Measurements from ENCODE around the gene PHOSPHO1. TPM values are rescaled to one million over a fixed set of nuclear protein-coding genes. Genes with fewer than 3 reads are reported as not detected.

Gene PHOSPHO1
- total RNA-seq, 1 experiment from 2014 or later: 0.54 TPM

- Histone ChIP-seq H3K27me3 (ENCODE audit: control insufficient read depth, insufficient read depth, low read length) (no peaks in the 10 kb centered on the region), H3K27ac (ENCODE audit: low read length) (peak overlapping the region; percentile 97), H3K9me3 (ENCODE audit: control insufficient read depth, insufficient read depth, low read depth, low read length) (no peaks in the 10 kb centered on the region), H3K4me1 (ENCODE audit: control insufficient read depth, insufficient read depth, low read length) (peaks cover 14% of the 10 kb centered on the region), H3K36me3 (ENCODE audit: control insufficient read depth, insufficient read depth, low read length) (no peaks in the 10 kb centered on the region), H3K4me3 (ENCODE audit: low read depth in 2 of 2, low read length in 2 of 2) (peak overlapping the region; percentile 69 to 82)
- DNase-seq (ENCODE audit: low read depth, low spot score): peak; percentile 41
- ChIA-PET CTCF (interaction anchor here (0.5 to 1.4 kb wide), 4 partner anchors 34 to 305 kb away, joined by 3 to 10 read pairs (median 6); no protein-coding TSS in a partner anchor), POLR2A (interaction anchor here (0.7 kb wide), 1 partner anchor 112 kb away, joined by 17 read pairs; no protein-coding TSS in a partner anchor)
- ATAC-seq: no peak
- in situ Hi-C loops (cut with HindIII; ENCODE audit: low pct_unique_long_range_greater_than_20kb, low sequenced_read_pairs) (no loop called here), intact Hi-C loops (cut with micrococcal nuclease; ENCODE audit: unreplicated experiment) (no loop called here)
- BruUV-seq (replicated peaks): TSS peak; percentile 81
- no peak for TF ChIP-seq REST (IDR thresholded peaks at IDR 0.05; ENCODE audit: insufficient read depth in 1 of 2, low read depth in 2 of 2, low read length in 1 of 2)
- no peak for TF ChIP-seq POLR2AphosphoS5 (IDR thresholded peaks at IDR 0.05; ENCODE audit: low read depth, low read length)
- TF ChIP-seq TCF7L2 (IDR thresholded peaks at IDR 0.05; ENCODE audit: low read depth, low read length): no peak
- TF ChIP-seq SIN3A (IDR thresholded peaks at IDR 0.05; ENCODE audit: borderline replicate concordance, insufficient read depth, low read depth, low read length): no peak
- no peak for TF ChIP-seq CTCF (IDR thresholded peaks at IDR 0.05)
Measured at GRCh38 chr17:49193513-49194296, 36.9 kb downstream of the PHOSPHO1 start.

GRCh38 chr17:49191917-49192741, 38.5 kb downstream of the PHOSPHO1 start:
- ATAC-seq (peak; percentile 87), DNase-seq (ENCODE audit: low read depth, low spot score) (peak; percentile 90)
- H3K27ac ChIP-seq (ENCODE audit: low read length): peak overlapping the region; percentile 97
- in situ Hi-C loops (cut with HindIII; ENCODE audit: low pct_unique_long_range_greater_than_20kb, low sequenced_read_pairs): no loop called here
- no peaks in the 10 kb centered on the region for H3K9me3 ChIP-seq (ENCODE audit: control insufficient read depth, insufficient read depth, low read depth, low read length)
- peaks cover 14% of the 10 kb centered on the region for H3K4me1 ChIP-seq (ENCODE audit: control insufficient read depth, insufficient read depth, low read length)
- intact Hi-C loops (cut with micrococcal nuclease; ENCODE audit: unreplicated experiment): no loop called here
- POLR2A ChIA-PET: interaction anchor here (0.5 to 1.1 kb wide), 2 partner anchors 11 to 38 kb away, joined by 13 read pairs; no protein-coding TSS in a partner anchor
- no peaks in the 10 kb centered on the region for H3K36me3 ChIP-seq (ENCODE audit: control insufficient read depth, insufficient read depth, low read length)
- CTCF ChIA-PET: interaction anchor here (0.5 to 0.7 kb wide), 4 partner anchors 29 to 369 kb away, joined by 3 to 4 read pairs (median 4); no protein-coding TSS in a partner anchor
- no peaks in the 10 kb centered on the region for H3K27me3 ChIP-seq (ENCODE audit: control insufficient read depth, insufficient read depth, low read length)
- no TSS peak for BruUV-seq (replicated peaks)
- H3K4me3 ChIP-seq (ENCODE audit: low read depth in 2 of 2, low read length in 2 of 2): peak overlapping the region; percentile 69 to 82
- TF ChIP-seq TCF7L2 (IDR thresholded peaks at IDR 0.05; ENCODE audit: low read depth, low read length): peak; percentile 96
- TF ChIP-seq REST (IDR thresholded peaks at IDR 0.05; ENCODE audit: insufficient read depth in 1 of 2, low read depth in 2 of 2, low read length in 1 of 2): 0 out of 4 replicates have a peak, but pooled peaks of 1 of the 2 experiments have one; percentile 50
- peak; percentile 37 for TF ChIP-seq POLR2AphosphoS5 (IDR thresholded peaks at IDR 0.05; ENCODE audit: low read depth, low read length)
- peak; percentile 91; the same call in 1 of the 2 replicates for TF ChIP-seq SIN3A (IDR thresholded peaks at IDR 0.05; ENCODE audit: borderline replicate concordance, insufficient read depth, low read depth, low read length)
- no peak; the same call in 1 of the 2 replicates for TF ChIP-seq CTCF (IDR thresholded peaks at IDR 0.05)

Measured in Panc1 (cell line).